Endothelial cell of umbilical vein (primary cell): Measurements from ENCODE around the gene TSEN54.

Source experiments
- FOS ChIP-seq: IDR thresholded peaks from 2 replicates; pipeline ENCODE4 v1.6.1; 2011; ENCODE audit warnings: mild to moderate bottlenecking, low read length, moderate library complexity, borderline replicate concordance; ENCODE audit not compliant: insufficient read depth
- POLR2AphosphoS5 ChIP-seq: IDR thresholded peaks from 2 replicates; pipeline ENCODE4 v1.6.1; 2012; ENCODE audit warnings: low read depth, mild to moderate bottlenecking, control low read depth, low read length, moderate library complexity; ENCODE audit not compliant: insufficient read depth
- TF ChIP-seq, protein P1 (sequence below), 2 donors: IDR thresholded peaks; 1 replicate in 1 of 2; 2 replicates in 1 of 2; pipeline ENCODE4 v1.5.1; 2011; ENCODE audit warnings: low read length in 2 of 2, mild to moderate bottlenecking in 2 of 2, moderate library complexity in 2 of 2, control low read depth in 1 of 2, inconsistent platforms in 1 of 2, low read depth in 1 of 2; ENCODE audit not compliant: insufficient read depth in 1 of 2; ENCODE audit errors: extremely low read depth in 1 of 2
- TF ChIP-seq, protein P2 (sequence below): IDR thresholded peaks from 2 replicates; pipeline ENCODE4 v1.6.1; 2011; ENCODE audit not compliant: insufficient read depth, insufficient read length

DNA sequence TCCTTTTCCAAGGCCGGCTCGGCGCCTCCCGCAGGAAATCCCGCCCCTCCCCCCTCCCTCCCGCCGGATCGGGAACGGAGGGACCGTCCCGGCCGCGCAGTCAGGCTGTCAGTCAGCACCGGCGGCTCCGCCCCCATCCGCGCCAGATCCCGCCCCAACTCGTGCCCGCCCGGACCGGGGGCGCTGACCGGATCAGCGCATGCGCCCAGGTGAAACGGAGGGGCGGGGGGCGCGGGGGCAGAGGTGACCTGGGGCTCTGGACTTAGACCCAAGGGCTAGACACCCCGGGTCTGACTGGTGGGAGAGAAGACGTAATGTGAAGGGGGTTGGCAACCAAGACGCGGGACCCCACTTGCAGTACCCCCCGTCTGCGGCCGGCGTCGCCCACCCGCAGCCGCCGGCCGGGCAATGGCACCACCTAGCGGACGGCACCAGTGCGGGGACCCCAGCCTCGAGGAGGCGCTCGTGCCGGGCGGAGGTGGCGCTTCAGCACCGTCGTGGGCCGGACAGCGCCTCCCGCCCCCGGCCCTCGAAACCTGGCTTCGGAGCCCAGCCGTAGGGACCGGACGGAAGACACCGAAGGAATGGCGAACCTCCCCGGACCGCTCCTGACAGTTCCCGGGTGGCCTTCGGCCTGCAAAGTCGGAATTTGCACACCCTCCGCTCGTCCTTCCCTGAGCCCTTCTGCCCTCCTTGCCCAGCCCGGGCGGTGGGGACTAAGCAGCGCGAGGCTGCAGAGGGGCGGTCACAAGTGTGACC, 653 bp upstream of the TSEN54 start, which contains the start of gene CASKIN2:
- TF ChIP-seq FOS (no peak), POLR2AphosphoS5 (no peak)
- TF ChIP-seq, protein P1, sequence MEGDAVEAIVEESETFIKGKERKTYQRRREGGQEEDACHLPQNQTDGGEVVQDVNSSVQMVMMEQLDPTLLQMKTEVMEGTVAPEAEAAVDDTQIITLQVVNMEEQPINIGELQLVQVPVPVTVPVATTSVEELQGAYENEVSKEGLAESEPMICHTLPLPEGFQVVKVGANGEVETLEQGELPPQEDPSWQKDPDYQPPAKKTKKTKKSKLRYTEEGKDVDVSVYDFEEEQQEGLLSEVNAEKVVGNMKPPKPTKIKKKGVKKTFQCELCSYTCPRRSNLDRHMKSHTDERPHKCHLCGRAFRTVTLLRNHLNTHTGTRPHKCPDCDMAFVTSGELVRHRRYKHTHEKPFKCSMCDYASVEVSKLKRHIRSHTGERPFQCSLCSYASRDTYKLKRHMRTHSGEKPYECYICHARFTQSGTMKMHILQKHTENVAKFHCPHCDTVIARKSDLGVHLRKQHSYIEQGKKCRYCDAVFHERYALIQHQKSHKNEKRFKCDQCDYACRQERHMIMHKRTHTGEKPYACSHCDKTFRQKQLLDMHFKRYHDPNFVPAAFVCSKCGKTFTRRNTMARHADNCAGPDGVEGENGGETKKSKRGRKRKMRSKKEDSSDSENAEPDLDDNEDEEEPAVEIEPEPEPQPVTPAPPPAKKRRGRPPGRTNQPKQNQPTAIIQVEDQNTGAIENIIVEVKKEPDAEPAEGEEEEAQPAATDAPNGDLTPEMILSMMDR (IDR thresholded peaks at IDR 0.05; ENCODE audit: extremely low read depth in 1 of 2, insufficient read depth in 1 of 2, low read depth in 1 of 2, low read length in 2 of 2), result peak; percentile 100
- TF ChIP-seq, protein P2, sequence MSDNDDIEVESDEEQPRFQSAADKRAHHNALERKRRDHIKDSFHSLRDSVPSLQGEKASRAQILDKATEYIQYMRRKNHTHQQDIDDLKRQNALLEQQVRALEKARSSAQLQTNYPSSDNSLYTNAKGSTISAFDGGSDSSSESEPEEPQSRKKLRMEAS, result peak; percentile 22
